Measurements from ENCODE around the gene ELFN2.

Gene ELFN2

GRCh38 chr22:37371911-37372310 lies 55.4 kb downstream of the ELFN2 start:
- TF ChIP-seq, protein P1, sequence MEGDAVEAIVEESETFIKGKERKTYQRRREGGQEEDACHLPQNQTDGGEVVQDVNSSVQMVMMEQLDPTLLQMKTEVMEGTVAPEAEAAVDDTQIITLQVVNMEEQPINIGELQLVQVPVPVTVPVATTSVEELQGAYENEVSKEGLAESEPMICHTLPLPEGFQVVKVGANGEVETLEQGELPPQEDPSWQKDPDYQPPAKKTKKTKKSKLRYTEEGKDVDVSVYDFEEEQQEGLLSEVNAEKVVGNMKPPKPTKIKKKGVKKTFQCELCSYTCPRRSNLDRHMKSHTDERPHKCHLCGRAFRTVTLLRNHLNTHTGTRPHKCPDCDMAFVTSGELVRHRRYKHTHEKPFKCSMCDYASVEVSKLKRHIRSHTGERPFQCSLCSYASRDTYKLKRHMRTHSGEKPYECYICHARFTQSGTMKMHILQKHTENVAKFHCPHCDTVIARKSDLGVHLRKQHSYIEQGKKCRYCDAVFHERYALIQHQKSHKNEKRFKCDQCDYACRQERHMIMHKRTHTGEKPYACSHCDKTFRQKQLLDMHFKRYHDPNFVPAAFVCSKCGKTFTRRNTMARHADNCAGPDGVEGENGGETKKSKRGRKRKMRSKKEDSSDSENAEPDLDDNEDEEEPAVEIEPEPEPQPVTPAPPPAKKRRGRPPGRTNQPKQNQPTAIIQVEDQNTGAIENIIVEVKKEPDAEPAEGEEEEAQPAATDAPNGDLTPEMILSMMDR (IDR thresholded peaks at IDR 0.05; ENCODE audit: low read depth, low read length, poor library complexity, severe bottlenecking): no peak
- TF ChIP-seq EZH2phosphoT487 (IDR thresholded peaks at IDR 0.05; ENCODE audit: borderline replicate concordance, low read length): no peak
- no peaks in the 10 kb centered on the region for H4K20me1 ChIP-seq (ENCODE audit: control insufficient read depth, insufficient read depth, low read depth, low read length)
- no peak overlapping the region for H3K4me2 ChIP-seq (ENCODE audit: low read length)

GRCh38 chr22:37371491-37371890 lies 55.8 kb downstream of the ELFN2 start:
- peak overlapping the region; percentile 52 for H3K4me2 ChIP-seq (ENCODE audit: low read length)

More at GRCh38 chr22:37371911-37372310, 55.4 kb downstream of the ELFN2 start:
- Histone ChIP-seq H3K27me3 (ENCODE audit: control insufficient read depth, low read length) (peaks cover 11% of the 10 kb centered on the region), H3K79me2 (ENCODE audit: control insufficient read depth, low read length) (no peaks in the 10 kb centered on the region), H3K4me3 (ENCODE audit: low read length) (no peak overlapping the region), H3F3A (ENCODE audit: control insufficient read depth, insufficient read depth) (no peaks in the 10 kb centered on the region), H3K9me2 (replicated peaks; ENCODE audit: control insufficient read depth, low read length) (no peaks in the 10 kb centered on the region), H3K4me1 (ENCODE audit: control insufficient read depth, low read length) (peaks cover 58% of the 10 kb centered on the region), H3K27ac (ENCODE audit: low read depth, low read length) (no peak overlapping the region), H3K9me3 (ENCODE audit: control insufficient read depth, insufficient read depth, low read length) (no peaks in the 10 kb centered on the region), H3K36me3 (ENCODE audit: control insufficient read depth, low read length) (no peaks in the 10 kb centered on the region)

DNA sequence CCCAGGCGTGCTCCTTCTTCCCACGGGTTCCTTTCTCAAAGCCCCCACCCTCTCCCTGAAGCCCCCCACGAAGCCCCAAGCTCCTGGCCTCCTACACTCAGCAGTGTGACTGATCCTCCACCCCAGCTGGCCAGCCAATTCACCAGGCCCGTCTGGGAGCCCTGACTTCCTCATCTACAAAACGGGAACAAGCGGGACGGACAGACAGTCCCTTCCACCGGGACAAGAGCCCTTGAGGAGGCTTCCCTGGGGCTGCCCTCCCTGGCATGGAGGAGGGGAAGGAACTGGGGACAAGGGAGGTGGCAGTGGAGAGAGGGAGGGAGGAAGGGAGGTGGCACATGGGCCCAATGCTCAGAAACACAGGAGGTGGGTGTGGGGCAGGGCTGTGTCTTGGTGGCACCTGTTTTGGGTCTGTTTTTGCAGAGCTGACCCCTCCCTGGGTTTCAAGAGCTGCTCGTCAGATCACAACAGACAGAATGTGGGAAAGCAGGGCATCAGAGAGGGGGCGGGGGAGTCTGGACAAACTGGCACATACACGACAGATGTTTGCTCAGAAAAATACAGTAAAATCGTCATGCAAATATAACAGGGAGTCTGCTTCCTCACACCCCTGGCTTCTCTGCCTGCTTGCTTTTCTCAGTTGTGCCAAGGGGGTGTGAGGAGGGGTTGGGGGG lies 56.8 kb downstream of the ELFN2 start:
- H3K4me1 ChIP-seq (ENCODE audit: control insufficient read depth, low read length): peaks cover 58% of the 10 kb centered on the region
- no peaks in the 10 kb centered on the region for H3K9me3 ChIP-seq (ENCODE audit: control insufficient read depth, insufficient read depth, low read length)
- no peaks in the 10 kb centered on the region for H3F3A ChIP-seq (ENCODE audit: control insufficient read depth, insufficient read depth)
- H3K27me3 ChIP-seq (ENCODE audit: control insufficient read depth, low read length): no peaks in the 10 kb centered on the region
- no peaks in the 10 kb centered on the region for H3K9me2 ChIP-seq (replicated peaks; ENCODE audit: control insufficient read depth, low read length)
- no peaks in the 10 kb centered on the region for H3K36me3 ChIP-seq (ENCODE audit: control insufficient read depth, low read length)
- peak overlapping the region; percentile 52 for H3K4me2 ChIP-seq (ENCODE audit: low read length)
- H3K27ac ChIP-seq (ENCODE audit: low read depth, low read length): peak overlapping the region; percentile 26
- no peak for TF ChIP-seq EZH2phosphoT487 (IDR thresholded peaks at IDR 0.05; ENCODE audit: borderline replicate concordance, low read length)
- TF ChIP-seq, protein P1 (IDR thresholded peaks at IDR 0.05; ENCODE audit: low read depth, low read length, poor library complexity, severe bottlenecking): no peak
- H3K4me3 ChIP-seq (ENCODE audit: low read length): peak overlapping the region; percentile 19
- H3K79me2 ChIP-seq (ENCODE audit: control insufficient read depth, low read length): no peaks in the 10 kb centered on the region
- no peaks in the 10 kb centered on the region for H4K20me1 ChIP-seq (ENCODE audit: control insufficient read depth, insufficient read depth, low read depth, low read length)

More at GRCh38 chr22:37371491-37371890, 55.8 kb downstream of the ELFN2 start:
- H3K27me3 ChIP-seq (ENCODE audit: control insufficient read depth, low read length): peaks cover 7% of the 10 kb centered on the region
- H3K79me2 ChIP-seq (ENCODE audit: control insufficient read depth, low read length): no peaks in the 10 kb centered on the region
- H3K36me3 ChIP-seq (ENCODE audit: control insufficient read depth, low read length): no peaks in the 10 kb centered on the region
- H3K27ac ChIP-seq (ENCODE audit: low read depth, low read length): no peak overlapping the region
- H3K9me3 ChIP-seq (ENCODE audit: control insufficient read depth, insufficient read depth, low read length): no peaks in the 10 kb centered on the region
- no peak for TF ChIP-seq EZH2phosphoT487 (IDR thresholded peaks at IDR 0.05; ENCODE audit: borderline replicate concordance, low read length)
- TF ChIP-seq, protein P1 (IDR thresholded peaks at IDR 0.05; ENCODE audit: low read depth, low read length, poor library complexity, severe bottlenecking): no peak
- no peaks in the 10 kb centered on the region for H4K20me1 ChIP-seq (ENCODE audit: control insufficient read depth, insufficient read depth, low read depth, low read length)
- H3K9me2 ChIP-seq (replicated peaks; ENCODE audit: control insufficient read depth, low read length): no peaks in the 10 kb centered on the region
- peaks cover 58% of the 10 kb centered on the region for H3K4me1 ChIP-seq (ENCODE audit: control insufficient read depth, low read length)
- H3K4me3 ChIP-seq (ENCODE audit: low read length): no peak overlapping the region
- no peaks in the 10 kb centered on the region for H3F3A ChIP-seq (ENCODE audit: control insufficient read depth, insufficient read depth)

All from DOHH2 (cell line).